ENCODE measurements around the gene NTHL1. TPM values are rescaled to one million over a fixed set of nuclear protein-coding genes. Genes with fewer than 3 reads are reported as not detected.
A peak's percentile ranks its signal among the peaks of the same experiment; 100 is the strongest.

NTHL1 gene
- total and polyA plus RNA-seq, 9 of the 15 experiments (the other 6 are each of a cell fraction or from before 2014, with no cell fraction given) = 1.1 to 58.8 (median 17.6) TPM

- TF ChIP-seq RBM22 (IDR thresholded peaks at IDR 0.05; ENCODE audit: low read depth, low read length, poor library complexity, severe bottlenecking) = peak; percentile 13
- TF ChIP-seq POLR2G (IDR thresholded peaks at IDR 0.05; ENCODE audit: low read depth, low read length) = peak; percentile 11; the same call in 1 of the 2 replicates
- TF ChIP-seq ZNF780A (CRISPR knock-in tag; IDR thresholded peaks at IDR 0.05) = no peak
- no peak for TF ChIP-seq SMARCA5 (IDR thresholded peaks at IDR 0.05)
- no peak for TF ChIP-seq NONO (IDR thresholded peaks at IDR 0.05; ENCODE audit: low read depth in 2 of 2, low read length in 1 of 2)
- TF ChIP-seq PRPF4 (IDR thresholded peaks at IDR 0.05; ENCODE audit: insufficient read depth, low read depth, low read length, poor library complexity, severe bottlenecking) = no peak
- TF ChIP-seq BRF1 (IDR thresholded peaks at IDR 0.05; ENCODE audit: borderline replicate concordance, extremely low read depth, insufficient read length) = no peak
- TF ChIP-seq HNRNPLL (IDR thresholded peaks at IDR 0.05; ENCODE audit: low read depth, low read length, poor library complexity, severe bottlenecking) = no peak
- TF ChIP-seq NFIX (CRISPR knock-in tag; IDR thresholded peaks at IDR 0.05; ENCODE audit: low read depth) = no peak
- no peak for TF ChIP-seq ZNF444 (CRISPR knock-in tag; IDR thresholded peaks at IDR 0.05)
- TF ChIP-seq ZNF740 (CRISPR knock-in tag; IDR thresholded peaks at IDR 0.05) = 0 out of 2 replicates have a peak, but pooled peaks have one; percentile 30
- TF ChIP-seq ZNF740 (tag; IDR thresholded peaks at IDR 0.05) = 0 out of 4 replicates have a peak, but pooled peaks of 1 of the 2 experiments have one; percentile 25
- TF ChIP-seq NR0B1 (IDR thresholded peaks at IDR 0.05; ENCODE audit: partially characterized antibody) = no peak
Measured at GRCh38 chr16:2038382-2039231, 9.0 kb downstream of the NTHL1 start (continued).

Measured in K562 (cell line).